Measurements from ENCODE around the gene ATF6B. TPM values are rescaled to one million over a fixed set of nuclear protein-coding genes. Genes with fewer than 3 reads are reported as not detected.
A peak's percentile ranks its signal among the peaks of the same experiment; 100 is the strongest.

Gene ATF6B
- total and polyA plus RNA-seq, 9 donors, result 27.8 to 100 (median 72.9) TPM

GRCh38 chr6:32158052-32158451, 30.0 kb upstream of the ATF6B start:
- peaks cover 6% of the 10 kb centered on the region for H3K4me1 ChIP-seq (ENCODE audit: insufficient read depth)
- no peak overlapping the region for H3K4me3 ChIP-seq
- intact Hi-C loops (cut with DNase I), result loop anchor here in 1 of 4 donors (10.0 kb wide), 1 partner anchor 73 kb away; no protein-coding TSS in a partner anchor
- no peaks in the 10 kb centered on the region for H3K27me3 ChIP-seq
- no peaks in the 10 kb centered on the region for H3K9me3 ChIP-seq
- H3K27ac ChIP-seq, result no peak overlapping the region
- no peak for DNase-seq
- no peaks in the 10 kb centered on the region for H3K36me3 ChIP-seq
- TF ChIP-seq EP300 (IDR thresholded peaks at IDR 0.05) (no peak), CTCF (IDR thresholded peaks at IDR 0.05) (no peak), POLR2A (IDR thresholded peaks at IDR 0.05) (no peak)

GRCh38 chr6:32156891-32157290, 28.8 kb upstream of the ATF6B start:
- TF ChIP-seq EP300 (IDR thresholded peaks at IDR 0.05), result no peak
- TF ChIP-seq CTCF (IDR thresholded peaks at IDR 0.05), result no peak
- no peak for TF ChIP-seq POLR2A (IDR thresholded peaks at IDR 0.05)
- intact Hi-C loops (cut with DNase I), result loop anchor here in 1 of 4 donors (10.0 kb wide), 1 partner anchor 72 kb away; no protein-coding TSS in a partner anchor
- no peak overlapping the region for H3K4me3 ChIP-seq
- DNase-seq, result no peak
- H3K27me3 ChIP-seq, result no peaks in the 10 kb centered on the region
- H3K4me1 ChIP-seq (ENCODE audit: insufficient read depth), result peaks cover 9% of the 10 kb centered on the region
- H3K9me3 ChIP-seq, result no peaks in the 10 kb centered on the region
- no peak overlapping the region for H3K27ac ChIP-seq
- 78 to 87% (median 79%) methylated on average over 9 of the region's 9 CpGs for WGBS, 3 donors
- H3K36me3 ChIP-seq, result no peaks in the 10 kb centered on the region

GRCh38 chr6:32154514-32155161, 26.6 kb upstream of the ATF6B start:
- Histone ChIP-seq H3K27ac (peak overlapping the region; percentile 90 to 94), H3K4me1 (ENCODE audit: insufficient read depth) (peaks cover 9% of the 10 kb centered on the region), H3K36me3 (no peaks in the 10 kb centered on the region), H3K9me3 (no peaks in the 10 kb centered on the region), H3K27me3 (no peaks in the 10 kb centered on the region), H3K4me3 (peak overlapping the region; percentile 51)
- WGBS, 3 donors, result 1 to 5% (median 2%) methylated on average over 33 to 34 of the region's 34 CpGs
- intact Hi-C loops (cut with DNase I), result loop anchor here in 3 of 4 donors (2.0 to 10.0 kb wide), 3 partner anchors 36 to 70 kb away; no protein-coding TSS in a partner anchor
- DNase-seq, result peak; percentile 76 to 84 (median 82)
- no peak for TF ChIP-seq EP300 (IDR thresholded peaks at IDR 0.05)
- TF ChIP-seq CTCF (IDR thresholded peaks at IDR 0.05), result peak in 2 of 3 donors; percentile 86 to 87

- Histone ChIP-seq H3K27ac (peak within 1 kb of the TSS; percentile 90 to 94), H3K27me3 (no peaks in the 10 kb centered on the region), H3K4me1 (ENCODE audit: insufficient read depth) (peaks cover 9% of the 10 kb centered on the region), H3K36me3 (no peaks in the 10 kb centered on the region), H3K9me3 (no peaks in the 10 kb centered on the region), H3K4me3 (peak within 1 kb of the TSS; percentile 51)
- TF ChIP-seq EP300 (IDR thresholded peaks at IDR 0.05) (peak; percentile 16), POLR2A (IDR thresholded peaks at IDR 0.05) (peak; percentile 71), CTCF (IDR thresholded peaks at IDR 0.05) (peak in 2 of 3 donors; percentile 39 to 46)
- WGBS, 3 donors, result 0 to 1% (median 1%) methylated on average over 51 to 52 of the region's 52 CpGs
- DNase-seq, result peak; percentile 94 to 97 (median 95)
- intact Hi-C loops (cut with DNase I), result loop anchor here in 3 of 4 donors (2.0 to 10.0 kb wide), 3 partner anchors 35 to 69 kb away; no protein-coding TSS in a partner anchor
These were observed 25.8 kb upstream of the ATF6B start, which contains the start of gene PPT2 for GRCh38 chr6:32153564-32154513. Gene PPT2 (plus strand): TSS chr6:32154141. CDS start chr6:32154595, 454 bp downstream.
